ENCODE data around the gene PARD3B.

The PARD3B gene

DNA sequence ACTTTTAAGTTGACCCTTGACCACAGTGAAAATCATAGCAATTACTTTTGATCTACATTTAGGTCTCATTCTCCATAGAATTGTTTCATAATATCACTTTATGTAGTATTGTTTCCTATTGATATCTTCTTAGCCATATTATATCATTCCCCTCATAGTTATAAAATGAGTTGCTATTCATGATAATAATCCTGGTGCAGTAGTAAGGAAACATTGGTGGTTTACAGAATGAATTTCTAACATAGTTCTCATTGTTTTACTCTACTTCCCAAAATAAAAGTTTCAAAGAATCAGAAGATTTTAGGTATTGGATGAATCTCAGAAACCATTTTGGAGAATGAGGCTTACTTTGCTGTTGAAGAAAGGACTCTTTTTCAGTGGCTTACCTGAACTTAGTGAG, 246.0 kb downstream of the PARD3B start:
- H3K4me3 ChIP-seq (ENCODE audit: low read depth, low read length), result no peak overlapping the region
- DNase-seq (ENCODE audit: low read depth), result no peak
- TF ChIP-seq, protein P1, sequence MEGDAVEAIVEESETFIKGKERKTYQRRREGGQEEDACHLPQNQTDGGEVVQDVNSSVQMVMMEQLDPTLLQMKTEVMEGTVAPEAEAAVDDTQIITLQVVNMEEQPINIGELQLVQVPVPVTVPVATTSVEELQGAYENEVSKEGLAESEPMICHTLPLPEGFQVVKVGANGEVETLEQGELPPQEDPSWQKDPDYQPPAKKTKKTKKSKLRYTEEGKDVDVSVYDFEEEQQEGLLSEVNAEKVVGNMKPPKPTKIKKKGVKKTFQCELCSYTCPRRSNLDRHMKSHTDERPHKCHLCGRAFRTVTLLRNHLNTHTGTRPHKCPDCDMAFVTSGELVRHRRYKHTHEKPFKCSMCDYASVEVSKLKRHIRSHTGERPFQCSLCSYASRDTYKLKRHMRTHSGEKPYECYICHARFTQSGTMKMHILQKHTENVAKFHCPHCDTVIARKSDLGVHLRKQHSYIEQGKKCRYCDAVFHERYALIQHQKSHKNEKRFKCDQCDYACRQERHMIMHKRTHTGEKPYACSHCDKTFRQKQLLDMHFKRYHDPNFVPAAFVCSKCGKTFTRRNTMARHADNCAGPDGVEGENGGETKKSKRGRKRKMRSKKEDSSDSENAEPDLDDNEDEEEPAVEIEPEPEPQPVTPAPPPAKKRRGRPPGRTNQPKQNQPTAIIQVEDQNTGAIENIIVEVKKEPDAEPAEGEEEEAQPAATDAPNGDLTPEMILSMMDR (IDR thresholded peaks at IDR 0.05; ENCODE audit: low read depth, low read length), result no peak
- TF ChIP-seq, protein P2, sequence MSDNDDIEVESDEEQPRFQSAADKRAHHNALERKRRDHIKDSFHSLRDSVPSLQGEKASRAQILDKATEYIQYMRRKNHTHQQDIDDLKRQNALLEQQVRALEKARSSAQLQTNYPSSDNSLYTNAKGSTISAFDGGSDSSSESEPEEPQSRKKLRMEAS (IDR thresholded peaks at IDR 0.05; ENCODE audit: low read depth, low read length), result no peak
- no peak for TF ChIP-seq POLR2A (IDR thresholded peaks at IDR 0.05; ENCODE audit: extremely low read depth, insufficient read length)
- no peak for TF ChIP-seq MYC (IDR thresholded peaks at IDR 0.05; ENCODE audit: low read depth, low read length)

DNA sequence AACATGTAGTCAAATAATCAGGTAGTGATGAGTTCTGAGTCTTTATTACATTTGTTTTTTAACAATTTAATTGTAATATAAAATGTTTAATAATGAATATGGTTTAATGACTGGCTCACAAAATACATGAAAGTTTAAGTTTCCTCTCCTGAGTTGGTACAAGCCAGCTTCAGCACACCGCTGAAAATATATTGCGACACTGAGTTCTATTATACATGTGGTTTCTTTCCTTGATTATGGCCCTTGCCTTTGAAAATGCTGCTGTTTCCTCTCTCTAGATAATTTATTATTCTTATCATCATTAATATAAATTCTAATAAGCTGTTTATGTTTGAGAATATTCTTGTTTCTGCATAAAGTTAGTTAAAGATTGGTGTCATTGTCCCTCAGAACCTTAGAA, 249.3 kb downstream of the PARD3B start:
- DNase-seq (ENCODE audit: low read depth), result no peak
- no peak overlapping the region for H3K4me3 ChIP-seq (ENCODE audit: low read depth, low read length)
- TF ChIP-seq, protein P2 (IDR thresholded peaks at IDR 0.05; ENCODE audit: low read depth, low read length), result no peak
- TF ChIP-seq MYC (IDR thresholded peaks at IDR 0.05; ENCODE audit: low read depth, low read length), result no peak

DNA sequence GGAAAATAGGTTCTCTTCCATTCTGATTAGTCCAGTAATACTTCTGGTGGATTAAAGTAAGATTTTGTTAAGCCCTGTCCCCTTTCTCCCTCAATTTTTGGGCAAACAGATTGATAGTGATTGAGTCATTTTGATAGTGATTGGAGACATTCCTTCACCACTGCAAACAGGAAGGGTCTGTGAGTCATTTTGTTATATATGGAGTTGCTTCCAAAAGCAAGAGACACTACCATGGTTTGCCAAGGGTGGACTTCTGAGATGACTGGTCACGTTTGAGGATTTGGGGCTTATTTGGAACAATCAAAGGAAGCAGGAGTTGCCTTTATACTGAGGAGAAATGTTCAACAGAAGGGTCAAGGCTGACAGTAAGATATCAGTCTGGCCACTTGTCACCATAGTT, 249.9 kb downstream of the PARD3B start:
- H3K4me3 ChIP-seq (ENCODE audit: low read depth, low read length), result no peak overlapping the region
- DNase-seq (ENCODE audit: low read depth), result no peak
- TF ChIP-seq, protein P2 (IDR thresholded peaks at IDR 0.05; ENCODE audit: low read depth, low read length), result no peak
- TF ChIP-seq POLR2A (IDR thresholded peaks at IDR 0.05; ENCODE audit: extremely low read depth, insufficient read length), result no peak
- TF ChIP-seq MYC (IDR thresholded peaks at IDR 0.05; ENCODE audit: low read depth, low read length), result no peak
- TF ChIP-seq, protein P1 (IDR thresholded peaks at IDR 0.05; ENCODE audit: low read depth, low read length), result no peak

DNA sequence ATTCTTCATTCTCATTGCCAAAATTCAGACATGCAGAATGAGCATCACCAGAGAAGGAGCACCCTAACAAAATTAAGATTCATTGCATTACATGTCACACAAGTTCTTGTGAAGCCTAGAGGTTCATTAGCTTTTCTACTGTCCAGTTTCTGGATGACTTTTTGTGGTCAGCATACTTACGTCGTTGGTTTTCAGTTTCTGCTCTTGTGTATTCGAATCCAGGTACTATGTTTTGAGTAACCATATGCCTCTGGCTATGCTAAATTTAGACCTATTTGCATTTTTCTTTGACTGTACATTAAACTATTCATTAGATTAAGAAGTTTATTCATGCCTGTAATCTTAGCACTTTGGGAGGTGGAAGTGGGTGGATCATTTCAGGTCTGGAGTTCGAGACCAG, 251.3 kb downstream of the PARD3B start:
- H3K4me3 ChIP-seq (ENCODE audit: low read depth, low read length), result no peak overlapping the region
- no peak for DNase-seq (ENCODE audit: low read depth)
- TF ChIP-seq, protein P1 (IDR thresholded peaks at IDR 0.05; ENCODE audit: low read depth, low read length), result no peak
- TF ChIP-seq MYC (IDR thresholded peaks at IDR 0.05; ENCODE audit: low read depth, low read length) (no peak), POLR2A (IDR thresholded peaks at IDR 0.05; ENCODE audit: extremely low read depth, insufficient read length) (no peak)
- TF ChIP-seq, protein P2 (IDR thresholded peaks at IDR 0.05; ENCODE audit: low read depth, low read length), result no peak

DNA sequence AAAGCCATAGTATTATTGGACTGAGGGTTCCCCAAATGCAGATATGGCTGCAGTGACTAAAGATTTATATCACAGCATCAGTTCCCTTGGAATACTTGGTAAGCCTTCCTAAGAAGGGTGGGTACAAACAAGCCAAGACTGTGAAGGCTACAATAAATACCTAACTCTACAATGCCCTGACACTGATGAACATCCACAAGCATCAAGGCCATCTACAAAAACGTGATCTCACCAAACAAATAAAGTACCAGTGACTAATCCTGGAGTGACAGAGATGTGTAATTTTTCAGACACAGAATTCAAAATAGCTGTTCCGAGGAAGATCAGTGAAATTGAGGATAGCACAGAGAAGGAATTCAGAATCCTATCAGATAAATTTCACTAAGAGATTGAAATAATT, 254.5 kb downstream of the PARD3B start:
- DNase-seq (ENCODE audit: low read depth), result no peak
- TF ChIP-seq MYC (IDR thresholded peaks at IDR 0.05; ENCODE audit: low read depth, low read length) (no peak), POLR2A (IDR thresholded peaks at IDR 0.05; ENCODE audit: extremely low read depth, insufficient read length) (no peak)
- TF ChIP-seq, protein P1 (IDR thresholded peaks at IDR 0.05; ENCODE audit: low read depth, low read length), result no peak
- TF ChIP-seq, protein P2 (IDR thresholded peaks at IDR 0.05; ENCODE audit: low read depth, low read length), result no peak
- H3K4me3 ChIP-seq (ENCODE audit: low read depth, low read length), result no peak overlapping the region

DNA sequence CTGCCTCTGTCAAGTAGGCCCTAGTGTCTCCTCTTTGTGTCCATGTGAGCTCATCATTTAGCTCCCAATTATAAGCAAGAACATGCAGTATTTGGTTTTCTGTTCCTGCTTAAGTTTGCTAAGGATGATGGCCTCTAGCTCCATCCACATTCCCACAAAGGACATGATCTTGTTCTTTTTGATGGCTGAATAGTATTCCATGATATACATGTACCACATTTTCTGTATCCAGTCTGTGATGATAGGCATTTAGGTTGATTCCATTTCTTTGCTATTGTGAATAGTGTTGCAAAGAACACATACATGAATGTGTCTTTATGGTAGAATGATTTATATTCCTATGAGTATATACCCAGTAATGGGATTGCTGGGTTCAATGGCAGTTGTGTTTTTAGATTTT, 263.2 kb downstream of the PARD3B start:
- no peak overlapping the region for H3K4me3 ChIP-seq (ENCODE audit: low read depth, low read length)
- TF ChIP-seq, protein P1 (IDR thresholded peaks at IDR 0.05; ENCODE audit: low read depth, low read length), result no peak
- TF ChIP-seq, protein P2 (IDR thresholded peaks at IDR 0.05; ENCODE audit: low read depth, low read length), result no peak
- no peak for DNase-seq (ENCODE audit: low read depth)
